ENCODE measurements around the gene EPB41L2. TPM values are rescaled to one million over a fixed set of nuclear protein-coding genes. Genes with fewer than 3 reads are reported as not detected.

EPB41L2 gene
- total RNA-seq, 1 experiment from 2014 or later, result 74.8 TPM

DNA sequence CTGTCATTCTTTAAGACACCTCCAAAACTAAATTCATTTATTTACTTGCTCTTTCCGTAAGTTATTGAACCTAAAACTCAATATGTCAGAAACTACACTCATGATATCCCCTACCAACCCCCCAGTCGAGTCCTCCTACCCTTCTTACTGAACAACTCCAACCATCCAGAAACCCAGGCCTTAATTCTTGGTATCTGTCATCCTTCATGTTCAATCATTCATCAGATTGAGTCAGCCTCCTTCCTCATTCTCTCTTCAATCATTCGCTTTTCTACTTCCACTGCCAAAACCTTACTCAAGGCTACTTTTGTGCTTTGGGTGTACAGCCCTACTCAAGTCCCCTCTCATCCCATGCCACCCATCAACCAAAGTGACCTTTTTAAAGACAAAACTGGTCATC is 140.1 kb downstream of the EPB41L2 start:
- POLR2A ChIA-PET, result no interaction called here
- no TSS peak for BruUV-seq (replicated peaks)
- RAD21 ChIA-PET (ENCODE audit: low non-redundant PET in 1 of 2, low total read pairs in 2 of 2, uncharacterized antibody in 2 of 2, unreplicated experiment in 2 of 2), result no interaction called here

More for the DNA sequence above, 140.1 kb downstream of the EPB41L2 start:
- DNase-seq (ENCODE audit: low read depth, low spot score) (no peak), ATAC-seq (no peak)
- Histone ChIP-seq H3K9ac (ENCODE audit: low read length) (no peak overlapping the region), H3K36me3 (ENCODE audit: control insufficient read depth in 1 of 2, insufficient read depth in 2 of 2, low read length in 2 of 2) (no peaks in the 10 kb centered on the region), H3K4me2 (ENCODE audit: low read length) (no peak overlapping the region), H3K27ac (ENCODE audit: low read depth, low read length) (no peak overlapping the region), H4K20me1 (ENCODE audit: insufficient read depth) (no peaks in the 10 kb centered on the region), H3K27me3 (ENCODE audit: insufficient read depth, low read length) (no peaks in the 10 kb centered on the region), H3K4me3 (replicated peaks in 1 of 2; ENCODE audit: low read depth in 1 of 2, low read length in 2 of 2) (no peak overlapping the region), H3K4me1 (ENCODE audit: control insufficient read depth in 1 of 2, insufficient read depth in 2 of 2, low read length in 2 of 2) (peaks cover 12 to 13% of the 10 kb centered on the region in 2 experiments), H3K79me2 (ENCODE audit: insufficient read depth, low read length) (no peaks in the 10 kb centered on the region), H2AFZ (ENCODE audit: low read depth, low read length, poor library complexity, severe bottlenecking) (no peak overlapping the region), H3K9me2 (ENCODE audit: insufficient read depth) (no peaks in the 10 kb centered on the region), H3K9me3 (ENCODE audit: control insufficient read depth in 1 of 2, insufficient read depth in 1 of 2, low read depth in 1 of 2, low read length in 2 of 2) (no peaks in the 10 kb centered on the region)
- TF ChIP-seq, protein P1, sequence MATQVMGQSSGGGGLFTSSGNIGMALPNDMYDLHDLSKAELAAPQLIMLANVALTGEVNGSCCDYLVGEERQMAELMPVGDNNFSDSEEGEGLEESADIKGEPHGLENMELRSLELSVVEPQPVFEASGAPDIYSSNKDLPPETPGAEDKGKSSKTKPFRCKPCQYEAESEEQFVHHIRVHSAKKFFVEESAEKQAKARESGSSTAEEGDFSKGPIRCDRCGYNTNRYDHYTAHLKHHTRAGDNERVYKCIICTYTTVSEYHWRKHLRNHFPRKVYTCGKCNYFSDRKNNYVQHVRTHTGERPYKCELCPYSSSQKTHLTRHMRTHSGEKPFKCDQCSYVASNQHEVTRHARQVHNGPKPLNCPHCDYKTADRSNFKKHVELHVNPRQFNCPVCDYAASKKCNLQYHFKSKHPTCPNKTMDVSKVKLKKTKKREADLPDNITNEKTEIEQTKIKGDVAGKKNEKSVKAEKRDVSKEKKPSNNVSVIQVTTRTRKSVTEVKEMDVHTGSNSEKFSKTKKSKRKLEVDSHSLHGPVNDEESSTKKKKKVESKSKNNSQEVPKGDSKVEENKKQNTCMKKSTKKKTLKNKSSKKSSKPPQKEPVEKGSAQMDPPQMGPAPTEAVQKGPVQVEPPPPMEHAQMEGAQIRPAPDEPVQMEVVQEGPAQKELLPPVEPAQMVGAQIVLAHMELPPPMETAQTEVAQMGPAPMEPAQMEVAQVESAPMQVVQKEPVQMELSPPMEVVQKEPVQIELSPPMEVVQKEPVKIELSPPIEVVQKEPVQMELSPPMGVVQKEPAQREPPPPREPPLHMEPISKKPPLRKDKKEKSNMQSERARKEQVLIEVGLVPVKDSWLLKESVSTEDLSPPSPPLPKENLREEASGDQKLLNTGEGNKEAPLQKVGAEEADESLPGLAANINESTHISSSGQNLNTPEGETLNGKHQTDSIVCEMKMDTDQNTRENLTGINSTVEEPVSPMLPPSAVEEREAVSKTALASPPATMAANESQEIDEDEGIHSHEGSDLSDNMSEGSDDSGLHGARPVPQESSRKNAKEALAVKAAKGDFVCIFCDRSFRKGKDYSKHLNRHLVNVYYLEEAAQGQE (IDR thresholded peaks at IDR 0.05; ENCODE audit: low read depth), result no peak
- TF ChIP-seq CEBPB (IDR thresholded peaks at IDR 0.05; ENCODE audit: low read depth), result no peak
- no peak for TF ChIP-seq EGR1 (IDR thresholded peaks at IDR 0.05; ENCODE audit: low read depth)
- no peak for TF ChIP-seq RAD21 (IDR thresholded peaks at IDR 0.05; ENCODE audit: low read depth)
- TF ChIP-seq SRF (IDR thresholded peaks at IDR 0.05; ENCODE audit: low read depth), result no peak
- TF ChIP-seq, protein P2, sequence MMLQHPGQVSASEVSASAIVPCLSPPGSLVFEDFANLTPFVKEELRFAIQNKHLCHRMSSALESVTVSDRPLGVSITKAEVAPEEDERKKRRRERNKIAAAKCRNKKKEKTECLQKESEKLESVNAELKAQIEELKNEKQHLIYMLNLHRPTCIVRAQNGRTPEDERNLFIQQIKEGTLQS (IDR thresholded peaks at IDR 0.05), result no peak
- no peak for TF ChIP-seq YY1 (IDR thresholded peaks at IDR 0.05; ENCODE audit: extremely low read depth, insufficient replicate concordance, low read depth, low read length)
- TF ChIP-seq EZH2 (IDR thresholded peaks at IDR 0.05), result no peak
- no peak for TF ChIP-seq POLR2A (IDR thresholded peaks at IDR 0.05; ENCODE audit: borderline replicate concordance, extremely low read depth, insufficient read depth, insufficient read length)
- TF ChIP-seq FOSL1 (IDR thresholded peaks at IDR 0.05; ENCODE audit: low read depth), result no peak
- no peak for TF ChIP-seq JUND (IDR thresholded peaks at IDR 0.05)
- no peak for TF ChIP-seq POLR2AphosphoS5 (IDR thresholded peaks at IDR 0.05; ENCODE audit: low read depth, low read length)
- TF ChIP-seq, protein P3, sequence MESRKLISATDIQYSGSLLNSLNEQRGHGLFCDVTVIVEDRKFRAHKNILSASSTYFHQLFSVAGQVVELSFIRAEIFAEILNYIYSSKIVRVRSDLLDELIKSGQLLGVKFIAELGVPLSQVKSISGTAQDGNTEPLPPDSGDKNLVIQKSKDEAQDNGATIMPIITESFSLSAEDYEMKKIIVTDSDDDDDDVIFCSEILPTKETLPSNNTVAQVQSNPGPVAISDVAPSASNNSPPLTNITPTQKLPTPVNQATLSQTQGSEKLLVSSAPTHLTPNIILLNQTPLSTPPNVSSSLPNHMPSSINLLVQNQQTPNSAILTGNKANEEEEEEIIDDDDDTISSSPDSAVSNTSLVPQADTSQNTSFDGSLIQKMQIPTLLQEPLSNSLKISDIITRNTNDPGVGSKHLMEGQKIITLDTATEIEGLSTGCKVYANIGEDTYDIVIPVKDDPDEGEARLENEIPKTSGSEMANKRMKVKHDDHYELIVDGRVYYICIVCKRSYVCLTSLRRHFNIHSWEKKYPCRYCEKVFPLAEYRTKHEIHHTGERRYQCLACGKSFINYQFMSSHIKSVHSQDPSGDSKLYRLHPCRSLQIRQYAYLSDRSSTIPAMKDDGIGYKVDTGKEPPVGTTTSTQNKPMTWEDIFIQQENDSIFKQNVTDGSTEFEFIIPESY (IDR thresholded peaks at IDR 0.05; ENCODE audit: extremely low read depth, insufficient replicate concordance, low read length), result no peak
- no peak for TF ChIP-seq EZH2phosphoT487 (IDR thresholded peaks at IDR 0.05; ENCODE audit: borderline replicate concordance)
- TF ChIP-seq SP1 (IDR thresholded peaks at IDR 0.05; ENCODE audit: low read depth), result no peak
- TF ChIP-seq, protein P4, sequence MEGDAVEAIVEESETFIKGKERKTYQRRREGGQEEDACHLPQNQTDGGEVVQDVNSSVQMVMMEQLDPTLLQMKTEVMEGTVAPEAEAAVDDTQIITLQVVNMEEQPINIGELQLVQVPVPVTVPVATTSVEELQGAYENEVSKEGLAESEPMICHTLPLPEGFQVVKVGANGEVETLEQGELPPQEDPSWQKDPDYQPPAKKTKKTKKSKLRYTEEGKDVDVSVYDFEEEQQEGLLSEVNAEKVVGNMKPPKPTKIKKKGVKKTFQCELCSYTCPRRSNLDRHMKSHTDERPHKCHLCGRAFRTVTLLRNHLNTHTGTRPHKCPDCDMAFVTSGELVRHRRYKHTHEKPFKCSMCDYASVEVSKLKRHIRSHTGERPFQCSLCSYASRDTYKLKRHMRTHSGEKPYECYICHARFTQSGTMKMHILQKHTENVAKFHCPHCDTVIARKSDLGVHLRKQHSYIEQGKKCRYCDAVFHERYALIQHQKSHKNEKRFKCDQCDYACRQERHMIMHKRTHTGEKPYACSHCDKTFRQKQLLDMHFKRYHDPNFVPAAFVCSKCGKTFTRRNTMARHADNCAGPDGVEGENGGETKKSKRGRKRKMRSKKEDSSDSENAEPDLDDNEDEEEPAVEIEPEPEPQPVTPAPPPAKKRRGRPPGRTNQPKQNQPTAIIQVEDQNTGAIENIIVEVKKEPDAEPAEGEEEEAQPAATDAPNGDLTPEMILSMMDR (IDR thresholded peaks at IDR 0.05 in 2 of 3, conservative IDR thresholded peaks at IDR 0.05 in 1 of 3; ENCODE audit: borderline replicate concordance in 1 of 3, insufficient read depth in 1 of 3, low read depth in 2 of 3, low read length in 2 of 3), result no peak
- no peak for TF ChIP-seq TCF7L2 (IDR thresholded peaks at IDR 0.05; ENCODE audit: borderline replicate concordance, extremely low read depth, insufficient read depth, insufficient read length)
- TF ChIP-seq ZNF274 (IDR thresholded peaks at IDR 0.05; ENCODE audit: low read depth, low read length), result no peak
- no peak for TF ChIP-seq CBX3 (IDR thresholded peaks at IDR 0.05; ENCODE audit: low read depth)
- intact Hi-C loops (cut with micrococcal nuclease), result no loop called here
- CTCF ChIA-PET, result no interaction called here
